Chondrocyte (in vitro differentiated cells): ENCODE data around the gene TMEM52B. TPM values are rescaled to one million over a fixed set of nuclear protein-coding genes. Genes with fewer than 3 reads are reported as not detected.

ENCODE experiments used
- DNase-seq: peaks from one replicate; pipeline ENCODE4 v3.0.0; 2021; ENCODE audit warnings: mixed read lengths, low spot score
- H3K27ac Mint-ChIP-seq: one replicate; pipeline ENCODE4 v1.8.0; 2021; ENCODE audit warnings: mild to moderate bottlenecking, moderate library complexity, mixed read lengths; ENCODE audit not compliant: unreplicated experiment
- H3K27me3 Mint-ChIP-seq: 2 replicates; pipeline ENCODE4 v1.8.0; 2021; ENCODE audit warnings: low read depth, mixed read lengths
- H3K36me3 Mint-ChIP-seq: 2 replicates; pipeline ENCODE4 v1.8.0; 2021; ENCODE audit warnings: low read depth, mixed read lengths
- H3K4me1 Mint-ChIP-seq: 2 replicates; pipeline ENCODE4 v1.8.0; 2021; ENCODE audit warnings: low read depth, mild to moderate bottlenecking, mixed read lengths
- H3K4me3 Mint-ChIP-seq: one replicate; pipeline ENCODE4 v1.8.0; 2021; ENCODE audit warnings: mild to moderate bottlenecking, moderate library complexity, mixed read lengths; ENCODE audit not compliant: unreplicated experiment
- H3K9me3 Mint-ChIP-seq: 2 replicates; pipeline ENCODE4 v1.8.0; 2021; ENCODE audit warnings: low read depth, mixed read lengths
- total RNA-seq: library from RNA; stranded (reverse); gene quantifications from 3 replicates; pipeline ENCODE4 v1.2.1, GENCODE V29; 2021
- TF ChIP-seq, protein P1 (sequence below): fragments of 200-600 bp; sonication (generic); IDR thresholded peaks from 2 replicates; pipeline ENCODE4 v1.5.0; 2021; ENCODE audit warnings: antibody characterized with exemption, mild to moderate bottlenecking, moderate library complexity

Gene TMEM52B
- total RNA-seq, 1 donor from 2014 or later = not detected

DNA sequence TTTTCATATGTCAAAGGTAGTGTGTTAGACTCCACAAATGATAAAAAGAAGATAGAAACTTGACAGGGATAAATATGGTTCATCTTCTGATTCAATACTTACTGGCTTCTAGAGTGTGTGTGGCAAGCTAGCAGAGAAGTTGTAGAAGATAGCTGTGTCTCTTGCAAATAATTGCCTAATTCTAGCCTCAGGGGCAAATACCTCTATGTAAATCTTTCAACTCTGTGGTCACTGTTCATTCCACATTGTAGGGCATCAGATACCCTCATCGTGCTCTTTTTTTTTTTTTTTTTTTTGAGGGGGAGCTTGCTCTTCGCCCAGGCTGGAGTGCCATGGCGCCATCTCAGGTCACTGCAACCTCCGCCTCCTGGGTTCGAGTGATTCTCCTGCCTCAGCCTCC, 8.6 kb upstream of the TMEM52B start:
- Mint-ChIP-seq H3K27ac (no peak overlapping the region), H3K4me3 (no peak overlapping the region), H3K36me3 (no peaks in the 10 kb centered on the region), H3K27me3 (peaks cover 3% of the 10 kb centered on the region), H3K4me1 (peaks cover 7% of the 10 kb centered on the region), H3K9me3 (no peaks in the 10 kb centered on the region)
- TF ChIP-seq, protein P1, sequence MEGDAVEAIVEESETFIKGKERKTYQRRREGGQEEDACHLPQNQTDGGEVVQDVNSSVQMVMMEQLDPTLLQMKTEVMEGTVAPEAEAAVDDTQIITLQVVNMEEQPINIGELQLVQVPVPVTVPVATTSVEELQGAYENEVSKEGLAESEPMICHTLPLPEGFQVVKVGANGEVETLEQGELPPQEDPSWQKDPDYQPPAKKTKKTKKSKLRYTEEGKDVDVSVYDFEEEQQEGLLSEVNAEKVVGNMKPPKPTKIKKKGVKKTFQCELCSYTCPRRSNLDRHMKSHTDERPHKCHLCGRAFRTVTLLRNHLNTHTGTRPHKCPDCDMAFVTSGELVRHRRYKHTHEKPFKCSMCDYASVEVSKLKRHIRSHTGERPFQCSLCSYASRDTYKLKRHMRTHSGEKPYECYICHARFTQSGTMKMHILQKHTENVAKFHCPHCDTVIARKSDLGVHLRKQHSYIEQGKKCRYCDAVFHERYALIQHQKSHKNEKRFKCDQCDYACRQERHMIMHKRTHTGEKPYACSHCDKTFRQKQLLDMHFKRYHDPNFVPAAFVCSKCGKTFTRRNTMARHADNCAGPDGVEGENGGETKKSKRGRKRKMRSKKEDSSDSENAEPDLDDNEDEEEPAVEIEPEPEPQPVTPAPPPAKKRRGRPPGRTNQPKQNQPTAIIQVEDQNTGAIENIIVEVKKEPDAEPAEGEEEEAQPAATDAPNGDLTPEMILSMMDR = no peak
- DNase-seq = no peak

DNA sequence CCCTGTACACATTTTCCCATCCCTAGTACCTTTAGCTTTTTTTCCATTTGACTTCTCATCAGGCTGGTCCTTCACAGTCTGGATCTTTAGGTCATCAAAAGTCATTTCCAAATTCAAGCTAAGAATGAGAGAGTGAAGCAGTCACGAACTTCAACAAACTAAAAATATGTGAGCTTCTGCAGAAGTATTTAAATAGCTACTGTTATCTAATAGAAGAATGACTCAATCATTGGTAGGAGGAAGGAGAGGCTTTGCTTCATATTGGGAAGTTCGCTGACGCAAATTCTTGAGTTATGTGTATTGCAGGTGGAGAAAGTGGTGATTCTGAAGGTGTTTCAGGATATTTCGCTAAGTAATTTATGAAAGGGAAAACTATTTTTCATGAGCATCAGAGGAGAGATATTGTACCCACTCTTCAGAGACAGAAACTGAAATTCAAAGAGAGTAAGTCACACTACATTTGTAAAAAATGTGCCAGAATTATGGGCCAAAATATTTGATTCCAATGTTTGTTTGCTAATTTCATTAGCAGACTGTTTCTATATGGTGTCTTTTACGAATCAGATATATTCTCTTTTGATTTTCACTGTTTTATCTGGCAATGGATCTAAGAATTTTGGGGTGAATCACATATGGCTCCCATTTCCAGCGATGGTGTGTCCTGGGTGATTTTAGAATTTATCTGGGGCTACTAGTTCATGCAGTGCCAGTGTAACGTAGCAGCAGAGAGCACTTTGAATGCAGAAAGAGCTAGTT, 6.7 kb upstream of the TMEM52B start, which contains the start of gene OLR1:
OLR1 (minus strand) TSS at position 160 of the 756 bp plus-strand sequence; CDS start at position 105, 55 bp downstream.
- Mint-ChIP-seq H3K36me3 (no peaks in the 10 kb centered on the region), H3K4me3 (no peak within 1 kb of the TSS), H3K4me1 (peaks cover 7% of the 10 kb centered on the region), H3K27me3 (peaks cover 3% of the 10 kb centered on the region), H3K27ac (no peak within 1 kb of the TSS), H3K9me3 (no peaks in the 10 kb centered on the region)
- no peak for DNase-seq
- TF ChIP-seq, protein P1 = no peak

DNA sequence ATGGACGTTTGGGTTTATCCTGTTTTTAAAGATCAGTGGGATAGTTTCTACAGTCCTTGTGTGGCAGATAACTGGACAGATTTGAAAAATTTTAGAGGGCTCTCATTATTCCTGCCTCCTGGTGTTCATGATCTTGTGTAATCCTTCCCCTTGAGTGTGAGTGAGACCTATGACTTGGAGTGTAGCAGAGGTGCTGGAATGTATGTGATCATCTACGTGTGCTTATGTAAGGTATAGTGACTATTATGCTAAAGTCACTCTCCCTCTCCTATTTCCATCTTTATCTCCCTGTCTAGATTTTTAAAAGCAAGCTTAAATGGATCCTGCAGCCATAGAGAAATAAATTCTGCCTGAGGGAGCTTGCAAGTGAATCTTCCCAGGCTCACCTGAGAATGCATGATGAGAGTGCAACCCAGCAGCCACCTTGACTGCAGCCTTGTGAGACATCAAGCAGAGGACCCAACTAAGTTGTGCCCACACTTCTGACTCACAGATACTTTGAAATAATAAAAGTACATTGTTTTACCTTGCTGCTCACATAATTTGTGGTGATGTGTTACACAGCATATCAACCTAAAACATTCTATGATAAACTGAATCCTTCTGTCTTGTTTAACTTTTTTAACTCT, 3.7 kb upstream of the TMEM52B start:
- TF ChIP-seq, protein P1 = no peak
- H3K27me3 Mint-ChIP-seq = peaks cover 12% of the 10 kb centered on the region

DNA sequence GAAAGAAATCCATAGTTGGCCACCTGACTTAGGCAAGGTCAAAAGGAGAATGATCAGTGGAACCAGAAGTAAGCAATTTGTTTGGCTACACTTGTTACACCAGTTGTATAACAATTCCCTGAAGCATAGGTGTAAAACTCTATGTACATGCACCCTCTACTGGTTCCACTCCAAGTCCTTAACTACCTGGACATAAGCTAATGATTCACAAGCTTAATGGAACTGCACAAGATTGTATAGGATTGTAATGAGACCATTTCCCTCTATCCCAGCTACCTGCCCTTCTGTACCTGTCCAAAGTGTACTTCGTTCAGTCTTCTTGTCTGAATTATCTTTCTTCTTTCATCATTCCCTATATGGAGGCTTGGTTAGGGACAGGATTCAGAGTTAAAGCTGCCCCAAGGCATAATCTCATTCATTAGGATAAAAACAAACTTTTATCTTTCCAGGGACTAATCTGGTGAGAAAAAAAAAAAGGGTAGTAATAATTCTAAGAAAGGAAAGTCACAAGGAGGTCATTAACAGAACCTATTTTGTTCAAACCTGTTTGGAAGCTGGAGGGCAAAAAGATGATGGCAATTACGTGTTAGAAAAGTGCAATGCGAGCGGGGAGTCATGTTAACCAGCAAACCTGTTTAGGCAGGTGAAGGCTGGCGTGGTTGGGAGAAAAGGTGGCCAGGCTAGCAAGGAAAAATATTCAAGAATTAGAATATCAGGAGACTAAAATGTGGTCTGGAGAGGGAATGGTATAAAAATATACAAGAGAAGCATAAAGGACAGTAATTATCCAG, 2.8 kb upstream of the TMEM52B start:
- H3K36me3 Mint-ChIP-seq = no peaks in the 10 kb centered on the region
- TF ChIP-seq, protein P1 = no peak
- H3K27me3 Mint-ChIP-seq = peaks cover 12% of the 10 kb centered on the region
- no peak overlapping the region for H3K4me3 Mint-ChIP-seq
- H3K9me3 Mint-ChIP-seq = no peaks in the 10 kb centered on the region
- no peaks in the 10 kb centered on the region for H3K4me1 Mint-ChIP-seq
- DNase-seq = no peak
- H3K27ac Mint-ChIP-seq = no peak overlapping the region

More for the DNA sequence above, 3.7 kb upstream of the TMEM52B start:
- Mint-ChIP-seq H3K4me1 (no peaks in the 10 kb centered on the region), H3K9me3 (no peaks in the 10 kb centered on the region), H3K4me3 (no peak overlapping the region), H3K36me3 (no peaks in the 10 kb centered on the region), H3K27ac (no peak overlapping the region)
- no peak for DNase-seq

DNA sequence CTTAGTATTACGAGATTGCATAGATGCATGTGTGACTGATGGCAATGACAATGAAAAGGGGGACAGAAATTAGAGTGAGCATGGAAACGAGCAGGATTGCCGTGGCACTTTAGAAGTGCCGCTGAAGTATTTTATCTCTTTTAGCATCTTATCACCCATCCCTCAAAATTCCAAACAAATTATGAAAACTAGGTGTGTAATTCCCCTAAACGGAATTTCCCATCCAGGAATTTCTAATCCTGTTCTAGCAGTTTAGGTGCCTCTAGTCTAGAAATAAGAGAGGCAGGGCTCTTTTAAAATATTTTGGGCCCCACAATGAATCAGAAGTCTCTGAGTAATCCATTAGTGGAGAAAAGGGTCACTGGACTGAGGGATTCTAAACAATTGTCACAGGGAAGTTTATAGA, 947 bp downstream of the TMEM52B start:
- Mint-ChIP-seq H3K9me3 (no peaks in the 10 kb centered on the region), H3K4me3 (no peak overlapping the region), H3K4me1 (peaks cover 12% of the 10 kb centered on the region), H3K27me3 (peaks cover 12% of the 10 kb centered on the region), H3K27ac (no peak overlapping the region), H3K36me3 (no peaks in the 10 kb centered on the region)
- TF ChIP-seq, protein P1 = no peak
- no peak for DNase-seq
